Putamen (tissue), 1 donor: Measurements from ENCODE around the gene CBS.
"Not testable (repeated sequence)": the region's sequence is repeated elsewhere in the genome, so short reads cannot be mapped to it uniquely, and the experiment has no call there.

Experiments
- DNase-seq: peaks from one replicate; pipeline ENCODE4 v3.0.0-alpha.2; 2016; ENCODE audit warnings: low spot score

CBS gene

GRCh38 chr21:43068065-43068464, 7.6 kb downstream of the CBS start:
- not testable (repeated sequence) for DNase-seq

DNA sequence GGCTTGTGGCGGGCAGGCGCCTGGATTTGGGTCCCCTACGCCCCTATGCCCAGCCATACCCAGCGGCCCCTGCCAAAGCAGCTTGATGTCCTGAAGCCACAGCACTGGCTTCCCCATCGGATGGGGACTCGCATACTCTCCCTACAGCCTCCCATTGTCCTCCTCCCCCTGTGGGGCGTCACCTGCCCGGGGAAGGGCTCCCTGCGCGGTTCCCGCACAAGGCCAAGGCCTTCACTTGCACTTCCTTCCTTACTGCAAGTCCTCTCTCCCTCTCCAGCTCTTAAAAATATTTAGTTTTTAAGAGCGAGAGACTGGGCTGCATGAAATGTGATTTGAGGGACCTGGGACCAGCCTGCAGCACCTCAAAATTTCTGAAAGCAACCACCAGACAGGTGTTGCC, 8.9 kb downstream of the CBS start:
- not testable (repeated sequence) for DNase-seq

DNA sequence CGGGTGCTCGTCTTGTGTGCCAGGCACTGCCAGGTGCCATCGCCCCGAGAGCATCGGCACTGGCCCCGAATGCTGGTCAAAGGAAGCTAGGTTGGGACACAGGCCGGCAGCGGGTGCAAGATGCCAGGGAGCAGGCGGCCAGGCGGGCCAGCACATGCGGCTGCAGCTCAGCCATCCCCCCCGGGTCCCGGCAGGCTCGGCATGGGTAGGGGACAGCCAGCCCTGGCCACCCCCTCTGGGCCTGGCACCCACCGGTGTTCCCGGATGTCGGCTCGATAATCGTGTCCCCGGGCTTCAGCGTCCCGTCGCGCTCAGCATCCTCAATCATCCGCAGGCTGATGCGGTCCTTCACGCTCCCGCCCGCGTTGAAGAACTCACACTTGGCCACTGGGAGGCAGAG, 9.6 kb downstream of the CBS start:
- not testable (repeated sequence) for DNase-seq

GRCh38 chr21:43064265-43064917, 11.2 kb downstream of the CBS start:
- DNase-seq = not testable (repeated sequence)

- DNase-seq = not testable (repeated sequence)
These were observed 12.5 kb downstream of the CBS start for GRCh38 chr21:43062955-43063664.

DNA sequence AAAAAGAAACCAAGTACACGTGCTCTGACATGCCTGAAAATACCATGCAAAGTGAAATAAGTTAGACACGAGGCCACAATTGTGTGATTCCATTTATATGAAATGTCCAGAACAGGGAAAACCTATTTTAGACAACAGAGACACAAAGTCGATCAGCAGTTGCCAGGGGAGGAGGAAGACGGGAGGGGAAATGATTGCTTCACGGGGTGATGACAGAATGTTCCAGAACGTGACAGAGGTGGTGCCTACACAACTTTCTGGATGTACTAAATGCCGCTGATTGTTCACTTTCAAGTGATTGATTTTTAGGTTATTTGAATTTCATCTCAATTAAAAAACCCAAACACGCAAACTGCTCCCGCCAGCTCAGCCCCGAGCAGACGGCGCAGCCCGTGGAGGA, 22.5 kb downstream of the CBS start:
- DNase-seq = not testable (repeated sequence)

- DNase-seq = not testable (repeated sequence)
These were observed 29.5 kb downstream of the CBS start for GRCh38 chr21:43045876-43046821.

- not testable (repeated sequence) for DNase-seq
These were observed 30.3 kb downstream of the CBS start for GRCh38 chr21:43045165-43045875.

GRCh38 chr21:43044547-43044946, 31.1 kb downstream of the CBS start:
- not testable (repeated sequence) for DNase-seq

DNA sequence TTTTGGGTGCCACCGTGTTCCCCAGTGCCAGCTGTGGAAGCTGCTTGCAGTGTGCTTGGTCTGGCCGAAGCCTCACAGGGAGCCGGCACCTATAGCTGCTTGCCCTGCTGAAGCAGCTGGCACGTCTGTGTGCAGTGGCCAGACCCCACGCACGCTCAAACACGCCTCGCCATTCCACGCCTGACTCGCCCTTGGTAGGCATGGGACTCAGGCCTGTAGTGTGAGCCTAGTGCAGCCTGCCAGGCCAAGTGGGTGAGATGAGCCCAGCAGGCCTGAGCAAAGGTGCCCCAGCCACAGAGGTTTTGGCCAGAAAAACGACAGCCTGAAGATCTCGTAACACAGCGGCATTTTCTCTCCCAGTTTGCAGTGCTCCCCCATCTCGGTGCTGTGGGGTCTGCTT, 32.3 kb downstream of the CBS start:
- DNase-seq = not testable (repeated sequence)

DNA sequence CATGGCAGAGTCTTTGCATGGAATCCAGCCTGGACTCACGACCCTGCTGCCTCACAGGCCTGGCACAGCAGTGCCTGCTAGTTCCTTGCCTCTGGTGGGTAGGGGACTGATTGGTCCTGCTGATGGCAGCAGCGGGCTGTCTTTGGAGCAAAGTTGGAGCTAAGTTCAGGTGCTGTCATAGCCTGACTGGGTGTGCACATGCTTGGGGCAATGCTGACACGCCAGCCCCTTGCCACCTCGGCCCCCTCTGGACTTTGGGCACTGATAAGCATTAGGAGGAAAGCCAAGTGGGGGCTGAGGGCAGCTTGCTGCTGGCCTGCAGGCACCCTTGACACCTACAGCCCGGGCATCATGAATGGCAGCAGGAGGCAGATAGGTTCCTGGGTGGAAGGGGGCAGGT, 33.5 kb downstream of the CBS start:
- not testable (repeated sequence) for DNase-seq

GRCh38 chr21:43038659-43039044, 37.0 kb downstream of the CBS start:
- DNase-seq = not testable (repeated sequence)

- DNase-seq = not testable (repeated sequence)
These were observed 37.5 kb downstream of the CBS start for GRCh38 chr21:43037918-43038658.

DNA sequence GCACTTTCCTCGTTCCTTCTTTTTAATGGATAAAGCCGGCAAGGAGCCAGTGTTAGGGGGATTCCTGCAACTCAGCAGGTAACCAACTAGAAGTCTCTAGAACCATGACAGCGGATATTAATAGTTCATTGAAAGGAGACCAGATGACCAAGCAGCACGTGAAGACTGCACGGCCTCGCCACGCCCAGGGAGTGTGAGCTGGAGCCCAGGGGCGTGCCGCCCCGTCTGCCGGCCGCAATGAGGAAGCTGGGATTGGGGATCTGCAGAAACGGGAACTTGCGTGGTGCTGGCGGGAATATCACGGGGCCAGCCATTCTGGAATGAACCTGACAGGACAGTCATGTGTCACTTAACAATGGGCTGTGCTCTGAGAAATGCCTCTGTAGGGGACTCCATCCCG, 38.7 kb downstream of the CBS start:
- not testable (repeated sequence) for DNase-seq

GRCh38 chr21:43034826-43035225, 40.8 kb downstream of the CBS start:
- no peak for DNase-seq

DNA sequence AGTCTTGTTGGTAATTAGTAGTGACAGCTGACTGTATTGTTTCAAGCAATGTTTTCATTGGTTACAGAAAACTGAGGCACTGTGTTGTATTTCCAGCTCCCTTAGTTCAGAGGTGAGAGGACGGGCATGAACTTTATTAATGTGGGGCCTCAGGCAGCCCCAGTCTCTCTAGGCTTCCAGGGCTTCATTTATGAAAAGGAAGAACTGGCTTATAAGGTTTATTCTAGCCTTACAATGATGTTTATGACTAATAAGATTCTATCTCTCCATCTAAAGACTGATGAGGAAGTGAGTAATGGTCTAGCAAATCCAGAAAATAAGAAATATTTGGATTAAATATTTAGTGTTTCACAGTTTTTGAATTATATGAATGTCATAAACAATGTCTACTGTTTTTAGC, 41.5 kb downstream of the CBS start:
- no peak for DNase-seq

DNA sequence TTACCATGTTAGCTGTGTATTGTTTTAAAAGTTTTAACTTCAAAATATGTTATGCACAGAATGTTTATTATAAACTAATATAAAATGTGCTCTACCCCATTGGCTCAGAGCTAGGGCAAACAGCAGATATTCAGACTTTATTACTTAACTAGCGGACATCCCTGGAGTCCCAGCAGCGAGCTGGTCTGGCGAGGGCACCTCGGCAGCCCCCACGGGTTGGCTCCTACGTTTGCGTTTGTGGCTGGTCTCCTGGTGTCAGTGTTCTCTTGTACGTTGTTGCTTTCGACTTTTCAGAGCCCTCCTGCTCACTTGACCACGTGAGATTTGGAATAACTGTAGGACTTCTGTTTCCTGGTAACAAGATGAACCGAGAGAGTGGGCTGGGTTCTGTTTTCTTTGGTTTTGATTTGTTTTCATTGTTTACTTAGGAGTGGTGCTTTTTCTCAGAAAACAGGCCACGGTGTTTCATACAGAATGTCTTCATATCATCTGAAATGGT, 44.5 kb downstream of the CBS start:
- DNase-seq = no peak

DNA sequence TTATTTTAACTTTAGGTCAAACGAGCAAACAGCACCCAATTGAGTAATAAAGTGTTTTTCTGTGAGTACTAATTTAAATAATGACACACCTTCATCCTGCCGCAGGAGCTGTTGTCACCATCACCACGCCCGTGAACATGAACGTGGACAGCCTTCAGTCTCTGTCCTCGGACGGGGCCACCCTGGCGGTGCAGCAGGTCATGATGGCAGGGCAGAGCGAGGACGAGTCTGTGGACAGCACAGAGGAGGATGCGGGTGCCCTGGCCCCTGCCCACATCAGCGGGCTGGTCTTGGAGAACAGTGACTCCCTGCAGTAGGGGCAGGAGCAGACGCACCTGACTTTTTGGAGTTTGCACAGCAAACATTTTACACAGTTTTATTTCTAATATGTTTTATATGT, 45.9 kb downstream of the CBS start:
- no peak for DNase-seq

GRCh38 chr21:43027846-43028731, 47.5 kb downstream of the CBS start:
- DNase-seq = no peak

- no peak for DNase-seq
These were observed 49.9 kb downstream of the CBS start for GRCh38 chr21:43025636-43026180.
